ENCODE measurements around the gene BPIFA3.

DNA sequence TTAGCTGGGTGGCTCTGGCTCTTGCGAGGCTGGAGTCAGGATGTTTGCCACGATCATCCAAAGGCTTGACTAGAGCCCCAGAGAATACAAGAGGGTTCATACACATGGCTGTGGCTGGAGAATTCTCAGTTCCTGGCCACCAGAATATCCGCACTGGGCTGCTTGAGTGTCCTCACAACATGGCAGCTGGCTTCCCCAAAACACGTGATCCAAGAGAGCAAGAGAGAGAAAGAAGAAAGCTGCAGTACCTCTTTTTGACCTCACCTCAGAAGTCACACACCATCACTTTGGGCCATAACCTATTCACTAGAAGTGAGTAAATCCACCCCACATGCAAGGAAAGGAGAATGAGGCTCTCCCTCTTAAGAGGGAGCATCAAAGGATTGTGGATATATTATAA is 44.3 kb downstream of the BPIFA3 start:
- TF ChIP-seq CTCF (IDR thresholded peaks at IDR 0.05) (no peak), POLR2A (IDR thresholded peaks at IDR 0.05) (no peak)

Data from lower leg skin (tissue), 3 donors.